GM23248 (cell line): ENCODE data around the gene USP9X. TPM values are rescaled to one million over a fixed set of nuclear protein-coding genes. Genes with fewer than 3 reads are reported as not detected.

Source experiments
- DNase-seq: peaks from one replicate; pipeline ENCODE4 v3.0.0-alpha.2; 2015
- H2AFZ ChIP-seq: fragments of 200-600 bp; sonication (generic); 2 replicates; pipeline ENCODE4 v1.6.1; 2016; ENCODE audit warnings: antibody characterized with exemption
- H3F3A ChIP-seq: fragments of 200-600 bp; sonication (generic); 2 replicates; pipeline ENCODE4 v1.6.1; 2016; ENCODE audit warnings: mild to moderate bottlenecking, antibody characterized with exemption, mixed run types; ENCODE audit not compliant: insufficient read depth
- H3K27ac ChIP-seq: fragments of 200-600 bp; sonication (generic); 2 replicates; pipeline ENCODE4 v1.5.1; 2016; ENCODE audit warnings: mild to moderate bottlenecking
- H3K27me3 ChIP-seq: fragments of 200-600 bp; sonication (generic); replicated peaks from 2 replicates; pipeline ENCODE4 v1.6.1; 2016; ENCODE audit warnings: mild to moderate bottlenecking; ENCODE audit not compliant: insufficient read depth
- H3K36me3 ChIP-seq: fragments of 200-600 bp; sonication (generic); 2 replicates; pipeline ENCODE4 v1.6.1; 2016; ENCODE audit warnings: low read depth, mild to moderate bottlenecking
- H3K4me1 ChIP-seq: fragments of 200-600 bp; sonication (generic); 2 replicates; pipeline ENCODE4 v1.6.1; 2016; ENCODE audit warnings: mild to moderate bottlenecking; ENCODE audit not compliant: insufficient read depth
- H3K4me2 ChIP-seq: fragments of 200-600 bp; sonication (generic); one replicate; pipeline ENCODE4 v1.6.1; 2016; ENCODE audit warnings: mild to moderate bottlenecking; ENCODE audit not compliant: unreplicated experiment
- H3K4me3 ChIP-seq: fragments of 200-600 bp; sonication (generic); 2 replicates; pipeline ENCODE4 v1.5.1; 2016; ENCODE audit warnings: mild to moderate bottlenecking
- H3K79me2 ChIP-seq: fragments of 200-600 bp; sonication (generic); 2 replicates; pipeline ENCODE4 v1.6.1; 2016; ENCODE audit warnings: mild to moderate bottlenecking; ENCODE audit not compliant: insufficient read depth
- H3K9ac ChIP-seq: fragments of 200-600 bp; sonication (generic); 2 replicates; pipeline ENCODE4 v1.6.1; 2016; ENCODE audit warnings: mild to moderate bottlenecking
- H3K9me2 ChIP-seq: fragments of 200-600 bp; sonication (generic); 2 replicates; pipeline ENCODE4 v1.6.1; 2016; ENCODE audit warnings: mixed run types, mild to moderate bottlenecking, moderate library complexity; ENCODE audit not compliant: insufficient read depth
- H3K9me3 ChIP-seq: fragments of 200-600 bp; sonication (generic); one replicate; pipeline ENCODE4 v1.6.1; 2017; ENCODE audit warnings: low read depth
- H4K20me1 ChIP-seq: fragments of 200-600 bp; sonication (generic); 2 replicates; pipeline ENCODE4 v1.6.0; 2016; ENCODE audit not compliant: insufficient read depth
- EZH2 ChIP-seq: fragments of 200-600 bp; sonication (generic); IDR thresholded peaks from 2 replicates; pipeline ENCODE4 v1.6.1; 2018; ENCODE audit warnings: antibody characterized with exemption, mild to moderate bottlenecking; ENCODE audit not compliant: insufficient read depth, poor library complexity, severe bottlenecking
- EZH2phosphoT487 ChIP-seq: fragments of 200-600 bp; sonication (generic); IDR thresholded peaks from 2 replicates; pipeline ENCODE4 v1.6.1; 2018; ENCODE audit warnings: antibody characterized with exemption, moderate library complexity, mild to moderate bottlenecking, low read depth; ENCODE audit not compliant: insufficient read depth
- WGBS, 2 experiments: methylation state at CpG; one replicate each; pipeline ENCODE4 v1.1.6; 2015 to 2017; ENCODE audit warnings: low lambda C conversion rate in 2 of 2, low coverage in 1 of 2; ENCODE audit errors: missing lambda C conversion rate in 2 of 2; 5-methylcytosine and 5-hydroxymethylcytosine counted together
- in situ Hi-C: fragments of 300-500 bp; cut with MboI; formaldehyde crosslinking; loops from 2 replicates; pipeline ENCODE4 v1.15.0; 2020
- polyA plus RNA-seq: library from polyadenylated mRNA; unstranded; fragments of >200 nt; fragmentation: Nextera tagmentation; extraction: Ambion mirVana; gene quantifications from 2 replicates; pipeline ENCODE4 v1.2.1, GENCODE V29; 2016
- total RNA-seq: library from RNA; depleted of rRNA; stranded (reverse); fragments of >200 nt; shearing (Covaris generic); gene quantifications from 2 replicates; pipeline ENCODE4 v1.2.3, GENCODE V29; 2014

The USP9X gene
- total and polyA plus RNA-seq, 2 experiments from 2014 or later: 23.9 to 72.3 TPM

DNA sequence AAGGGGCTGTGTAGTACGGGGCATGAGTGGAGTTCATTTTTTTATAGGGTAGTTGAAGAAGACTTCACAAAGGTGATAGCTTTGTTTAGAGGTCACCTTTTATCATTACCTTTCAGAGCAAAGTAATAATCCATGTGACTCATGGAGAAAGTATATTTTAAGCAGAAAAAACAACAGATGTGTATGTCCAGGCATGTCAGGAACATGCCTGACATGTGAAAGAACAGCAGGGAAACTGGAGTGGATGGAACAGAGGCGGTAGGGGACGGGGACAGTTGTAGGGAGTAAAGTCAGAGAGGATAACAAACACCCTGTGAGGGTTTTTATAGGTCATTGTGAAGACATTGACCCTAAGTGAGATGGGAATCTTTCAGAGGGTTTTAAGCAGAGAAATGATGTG lies 107.6 kb downstream of the USP9X start:
- TF ChIP-seq EZH2: no peak
- no peak for TF ChIP-seq EZH2phosphoT487
- H3K27me3 ChIP-seq: no peaks in the 10 kb centered on the region
- no peaks in the 10 kb centered on the region for H3F3A ChIP-seq
- H3K27ac ChIP-seq: no peak overlapping the region
- in situ Hi-C loops: no loop called here
- DNase-seq: no peak
- H3K4me3 ChIP-seq: no peak overlapping the region
- no peaks in the 10 kb centered on the region for H3K4me1 ChIP-seq
- no peaks in the 10 kb centered on the region for H3K9me2 ChIP-seq
- H4K20me1 ChIP-seq: no peaks in the 10 kb centered on the region; the same call in 1 of the 2 replicates
- no peak overlapping the region for H3K9ac ChIP-seq
- WGBS, 2 experiments: 100% methylated on average over 3 of the region's 3 CpGs
- 0 out of 2 replicates have a peak, but pooled peaks cover 17% of the 10 kb centered on the region for H3K79me2 ChIP-seq
- H2AFZ ChIP-seq: no peak overlapping the region
- no peaks in the 10 kb centered on the region for H3K9me3 ChIP-seq
- peaks cover 8% of the 10 kb centered on the region; the same call in 1 of the 2 replicates for H3K36me3 ChIP-seq
- H3K4me2 ChIP-seq: no peak overlapping the region

DNA sequence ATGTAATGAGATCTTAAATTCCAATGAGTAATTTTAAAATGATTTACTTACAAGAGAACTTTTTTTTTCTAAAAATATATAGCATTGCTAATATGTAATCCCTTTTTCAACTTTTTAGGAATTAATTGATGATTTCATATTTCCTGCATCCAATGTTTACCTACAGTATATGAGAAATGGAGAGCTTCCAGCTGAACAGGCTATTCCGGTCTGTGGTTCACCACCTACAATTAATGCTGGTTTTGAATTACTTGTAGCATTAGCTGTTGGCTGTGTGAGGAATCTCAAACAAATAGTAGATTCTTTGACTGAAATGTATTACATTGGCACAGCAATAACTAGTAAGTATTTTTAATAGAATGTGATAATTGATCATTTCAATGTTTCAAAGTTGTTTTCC lies 113.2 kb downstream of the USP9X start:
- Histone ChIP-seq H4K20me1 (no peaks in the 10 kb centered on the region), H3F3A (no peaks in the 10 kb centered on the region), H2AFZ (no peak overlapping the region), H3K4me2 (no peak overlapping the region), H3K4me3 (no peak overlapping the region), H3K9ac (no peak overlapping the region), H3K4me1 (no peaks in the 10 kb centered on the region), H3K36me3 (peaks cover 7% of the 10 kb centered on the region; the same call in 1 of the 2 replicates), H3K27me3 (no peaks in the 10 kb centered on the region), H3K9me3 (no peaks in the 10 kb centered on the region), H3K9me2 (no peaks in the 10 kb centered on the region), H3K79me2 (0 out of 2 replicates have a peak, but pooled peaks cover 5% of the 10 kb centered on the region), H3K27ac (no peak overlapping the region)
- in situ Hi-C loops: no loop called here
- no peak for DNase-seq
- TF ChIP-seq EZH2phosphoT487 (no peak), EZH2 (no peak)
- 100% methylated on average over 1 of the region's 1 CpG for WGBS, 2 experiments

DNA sequence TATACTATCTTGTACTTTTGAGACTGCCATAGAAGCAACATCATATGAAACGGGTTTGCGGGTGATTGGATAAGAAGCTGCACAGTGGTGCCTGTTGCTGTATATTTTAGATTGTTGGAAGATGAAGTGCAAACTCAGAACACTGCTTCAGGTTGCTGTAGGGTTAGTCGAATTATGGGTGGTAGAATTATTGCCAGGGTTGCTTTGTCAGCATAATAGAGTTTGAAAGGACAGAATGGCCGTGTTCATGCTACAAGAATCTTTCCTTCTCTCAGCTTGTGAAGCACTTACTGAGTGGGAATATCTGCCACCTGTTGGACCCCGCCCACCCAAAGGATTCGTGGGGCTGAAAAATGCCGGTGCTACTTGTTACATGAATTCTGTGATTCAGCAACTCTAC lies 115.5 kb downstream of the USP9X start:
- H3K27me3 ChIP-seq: no peaks in the 10 kb centered on the region
- H3K9ac ChIP-seq: no peak overlapping the region
- DNase-seq: no peak
- no peaks in the 10 kb centered on the region for H4K20me1 ChIP-seq
- no peaks in the 10 kb centered on the region for H3K4me1 ChIP-seq
- peaks cover 15% of the 10 kb centered on the region; the same call in 1 of the 2 replicates for H3K36me3 ChIP-seq
- H3K4me3 ChIP-seq: no peak overlapping the region
- TF ChIP-seq EZH2: no peak
- TF ChIP-seq EZH2phosphoT487: no peak
- no peaks in the 10 kb centered on the region for H3K9me2 ChIP-seq
- H2AFZ ChIP-seq: no peak overlapping the region
- 95 to 99% methylated on average over 7 of the region's 7 CpGs for WGBS, 2 experiments
- in situ Hi-C loops: no loop called here
- no peaks in the 10 kb centered on the region for H3K9me3 ChIP-seq
- no peaks in the 10 kb centered on the region for H3F3A ChIP-seq
- H3K79me2 ChIP-seq: 0 out of 2 replicates have a peak, but pooled peaks cover 10% of the 10 kb centered on the region
- H3K4me2 ChIP-seq: no peak overlapping the region
- no peak overlapping the region for H3K27ac ChIP-seq

DNA sequence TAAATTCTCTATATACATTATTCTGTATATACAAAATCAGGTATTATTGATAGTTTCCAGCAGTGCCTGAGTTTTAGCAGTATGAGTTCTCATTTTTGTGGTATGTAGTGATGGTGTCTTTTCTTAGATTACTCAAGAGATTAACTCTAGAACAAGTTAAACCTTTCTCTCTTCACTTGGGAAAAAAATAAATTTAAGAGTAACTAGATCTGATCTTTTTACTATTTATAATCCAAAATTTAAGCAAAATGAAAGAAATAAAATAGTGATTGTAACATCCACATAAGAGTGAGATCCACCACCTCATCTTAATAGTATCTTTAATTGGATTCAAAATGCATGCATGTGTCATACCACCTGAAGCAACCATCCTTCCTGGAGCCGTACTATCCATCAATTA lies 124.6 kb downstream of the USP9X start:
- H3K27me3 ChIP-seq: no peaks in the 10 kb centered on the region
- TF ChIP-seq EZH2phosphoT487 (no peak), EZH2 (no peak)
- no peak for DNase-seq
- no peaks in the 10 kb centered on the region for H3K9me3 ChIP-seq
- H3K36me3 ChIP-seq: peaks cover 42% of the 10 kb centered on the region
- H4K20me1 ChIP-seq: no peaks in the 10 kb centered on the region
- H3K27ac ChIP-seq: no peak overlapping the region
- in situ Hi-C loops: no loop called here
- no peaks in the 10 kb centered on the region for H3F3A ChIP-seq
- H3K4me3 ChIP-seq: no peak overlapping the region
- no peak overlapping the region for H2AFZ ChIP-seq
- no peak overlapping the region for H3K4me2 ChIP-seq
- no peaks in the 10 kb centered on the region for H3K79me2 ChIP-seq
- H3K9ac ChIP-seq: no peak overlapping the region
- 100% methylated on average over 1 of the region's 1 CpG for WGBS, 2 experiments
- no peaks in the 10 kb centered on the region for H3K9me2 ChIP-seq
- H3K4me1 ChIP-seq: no peaks in the 10 kb centered on the region

DNA sequence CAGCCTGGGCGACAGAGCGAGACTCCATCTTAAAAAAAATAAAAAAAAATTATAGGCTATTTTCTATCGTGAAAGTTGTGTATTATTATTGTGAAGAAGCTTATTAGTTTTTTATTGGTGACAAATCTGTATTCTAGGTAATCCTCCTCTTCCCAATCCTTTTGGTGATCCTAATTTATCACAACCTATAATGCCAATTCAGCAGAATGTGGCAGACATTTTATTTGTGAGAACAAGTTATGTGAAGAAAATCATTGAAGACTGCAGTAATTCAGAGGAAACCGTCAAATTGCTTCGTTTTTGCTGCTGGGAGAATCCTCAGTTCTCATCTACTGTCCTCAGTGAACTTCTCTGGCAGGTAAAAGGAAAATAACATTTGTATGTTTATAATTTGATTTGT lies 139.4 kb downstream of the USP9X start:
- in situ Hi-C loops: no loop called here
- 94 to 95% methylated on average over 5 of the region's 5 CpGs for WGBS, 2 experiments
- no peak for TF ChIP-seq EZH2phosphoT487
- no peak for TF ChIP-seq EZH2
- no peaks in the 10 kb centered on the region for H3K9me2 ChIP-seq
- no peak overlapping the region for H2AFZ ChIP-seq
- peaks cover 7% of the 10 kb centered on the region for H3F3A ChIP-seq
- no peak overlapping the region for H3K4me3 ChIP-seq
- no peak for DNase-seq
- no peaks in the 10 kb centered on the region for H3K9me3 ChIP-seq
- peaks cover 6% of the 10 kb centered on the region; the same call in 1 of the 2 replicates for H3K36me3 ChIP-seq
- H3K27ac ChIP-seq: no peak overlapping the region
- H3K4me2 ChIP-seq: no peak overlapping the region
- H4K20me1 ChIP-seq: no peaks in the 10 kb centered on the region
- no peak overlapping the region for H3K9ac ChIP-seq
- H3K4me1 ChIP-seq: no peaks in the 10 kb centered on the region
- no peaks in the 10 kb centered on the region for H3K27me3 ChIP-seq
- H3K79me2 ChIP-seq: no peaks in the 10 kb centered on the region
